ENCODE measurements around the gene PPP1R14C. TPM values are rescaled to one million over a fixed set of nuclear protein-coding genes. Genes with fewer than 3 reads are reported as not detected.

PPP1R14C gene
- total and polyA plus RNA-seq, 2 donors (not counting 3 experiments of a cell fraction or from before 2014, with no cell fraction given) = not detected

- Histone ChIP-seq H3K36me3 (ENCODE audit: control insufficient read depth in 2 of 2, extremely low read depth in 1 of 2, insufficient read depth in 2 of 2, low read length in 2 of 2) (no peaks in the 10 kb centered on the region), H3K27ac (ENCODE audit: insufficient read depth, low read depth, low read length) (no peak overlapping the region), H2AFZ (ENCODE audit: low read depth, low read length) (no peak overlapping the region), H3K4me3 (replicated peaks in 1 of 3; ENCODE audit: insufficient read depth in 1 of 3, low read depth in 1 of 3, low read length in 3 of 3) (no peak overlapping the region), H3K9me3 (replicated peaks; ENCODE audit: control insufficient read depth, insufficient read depth, low read length) (no peaks in the 10 kb centered on the region), H3K27me3 (ENCODE audit: control insufficient read depth in 2 of 2, insufficient read depth in 2 of 2, low read length in 2 of 2) (no peaks in the 10 kb centered on the region), H3K9me1 (replicated peaks; ENCODE audit: control insufficient read depth, extremely low read depth, insufficient read depth, low read length) (no peaks in the 10 kb centered on the region), H3K79me2 (ENCODE audit: control insufficient read depth, insufficient read depth, low read length) (no peaks in the 10 kb centered on the region), H3K4me1 (ENCODE audit: control insufficient read depth, extremely low read depth, insufficient read depth, low read length) (no peaks in the 10 kb centered on the region), H3K9ac (replicated peaks; ENCODE audit: extremely low read depth, insufficient read depth, low read length) (no peak overlapping the region), H4K20me1 (replicated peaks; ENCODE audit: control insufficient read depth, extremely low read depth, insufficient read depth, low read length) (no peaks in the 10 kb centered on the region), H3K4me2 (ENCODE audit: insufficient read depth, low read length) (no peak overlapping the region)
- DNase-seq (ENCODE audit: low read depth, low spot score) (no peak), FAIRE-seq (no peak)
- BruUV-seq (replicated peaks) = no TSS peak
- POLR2A ChIA-PET = no interaction called here
- CTCF ChIA-PET = no interaction called here
- intact Hi-C loops (cut with micrococcal nuclease) (no loop called here), dilution Hi-C loops (cut with MboI; ENCODE audit: extremely low pct_ligation_motif_present, low sequenced_read_pairs) (no loop called here)
- TF ChIP-seq FOS (IDR thresholded peaks at IDR 0.05; ENCODE audit: borderline replicate concordance, insufficient read depth, low read length) (peak; percentile 18), GATA2 (IDR thresholded peaks at IDR 0.05; ENCODE audit: insufficient read depth, insufficient read length, low read depth, low read length) (no peak)
These were observed 26.8 kb downstream of the PPP1R14C start for GRCh38 chr6:150169609-150170008.

GRCh38 chr6:150172929-150173328 is 30.1 kb downstream of the PPP1R14C start:
- Histone ChIP-seq H3K36me3 (ENCODE audit: control insufficient read depth in 2 of 2, extremely low read depth in 1 of 2, insufficient read depth in 2 of 2, low read length in 2 of 2) (no peaks in the 10 kb centered on the region), H2AFZ (ENCODE audit: low read depth, low read length) (no peak overlapping the region), H3K27ac (ENCODE audit: insufficient read depth, low read depth, low read length) (no peak overlapping the region), H3K79me2 (ENCODE audit: control insufficient read depth, insufficient read depth, low read length) (no peaks in the 10 kb centered on the region), H3K4me2 (ENCODE audit: insufficient read depth, low read length) (no peak overlapping the region), H3K9ac (replicated peaks; ENCODE audit: extremely low read depth, insufficient read depth, low read length) (no peak overlapping the region), H3K9me3 (replicated peaks; ENCODE audit: control insufficient read depth, insufficient read depth, low read length) (no peaks in the 10 kb centered on the region), H4K20me1 (replicated peaks; ENCODE audit: control insufficient read depth, extremely low read depth, insufficient read depth, low read length) (no peaks in the 10 kb centered on the region), H3K4me3 (replicated peaks in 1 of 3; ENCODE audit: insufficient read depth in 1 of 3, low read depth in 1 of 3, low read length in 3 of 3) (no peak overlapping the region), H3K4me1 (ENCODE audit: control insufficient read depth, extremely low read depth, insufficient read depth, low read length) (no peaks in the 10 kb centered on the region), H3K27me3 (ENCODE audit: control insufficient read depth in 2 of 2, insufficient read depth in 2 of 2, low read length in 2 of 2) (no peaks in the 10 kb centered on the region), H3K9me1 (replicated peaks; ENCODE audit: control insufficient read depth, extremely low read depth, insufficient read depth, low read length) (no peaks in the 10 kb centered on the region)
- dilution Hi-C loops (cut with MboI; ENCODE audit: extremely low pct_ligation_motif_present, low sequenced_read_pairs) = no loop called here
- intact Hi-C loops (cut with micrococcal nuclease) = no loop called here
- no peak for DNase-seq (ENCODE audit: low read depth, low spot score)
- TF ChIP-seq POLR2A (IDR thresholded peaks at IDR 0.05; ENCODE audit: low read depth, low read length) = no peak
- TF ChIP-seq CTCF (IDR thresholded peaks at IDR 0.05; ENCODE audit: extremely low read depth in 1 of 2, insufficient read depth in 1 of 2, low read depth in 1 of 2, low read length in 2 of 2) = no peak
- TF ChIP-seq EZH2 (IDR thresholded peaks at IDR 0.05; ENCODE audit: borderline replicate concordance, low read depth, low read length, severe bottlenecking) = no peak
- TF ChIP-seq FOS (IDR thresholded peaks at IDR 0.05; ENCODE audit: borderline replicate concordance, insufficient read depth, low read length) = no peak
- TF ChIP-seq MYC (IDR thresholded peaks at IDR 0.05; ENCODE audit: low read depth, low read length) = no peak
- no TSS peak for BruUV-seq (replicated peaks)
- ChIA-PET POLR2A (no interaction called here), CTCF (interaction anchor here (0.8 to 1.3 kb wide), 2 partner anchors 19 to 222 kb away, joined by 3 read pairs; no protein-coding TSS in a partner anchor)
- FAIRE-seq = no peak

Data from endothelial cell of umbilical vein (primary cell).